T follicular helper cell (primary cell): ENCODE results near the gene ARMCX6.
"Not testable (repeated sequence)": the region's sequence is repeated elsewhere in the genome, so short reads cannot be mapped to it uniquely, and the experiment has no call there.

ENCODE experiments used
- DNase-seq: peaks from one replicate; pipeline ENCODE4 v3.0.0-alpha.2; 2020; ENCODE audit warnings: low read depth
- total RNA-seq, 2 experiments: gene quantifications; one replicate each; lab custom pipeline; 2026; lab: John Stamatoyannopoulos, UW

Gene ARMCX6
- 9.3 to 14.2 reads per million in 2 experiments for total RNA-seq

DNA sequence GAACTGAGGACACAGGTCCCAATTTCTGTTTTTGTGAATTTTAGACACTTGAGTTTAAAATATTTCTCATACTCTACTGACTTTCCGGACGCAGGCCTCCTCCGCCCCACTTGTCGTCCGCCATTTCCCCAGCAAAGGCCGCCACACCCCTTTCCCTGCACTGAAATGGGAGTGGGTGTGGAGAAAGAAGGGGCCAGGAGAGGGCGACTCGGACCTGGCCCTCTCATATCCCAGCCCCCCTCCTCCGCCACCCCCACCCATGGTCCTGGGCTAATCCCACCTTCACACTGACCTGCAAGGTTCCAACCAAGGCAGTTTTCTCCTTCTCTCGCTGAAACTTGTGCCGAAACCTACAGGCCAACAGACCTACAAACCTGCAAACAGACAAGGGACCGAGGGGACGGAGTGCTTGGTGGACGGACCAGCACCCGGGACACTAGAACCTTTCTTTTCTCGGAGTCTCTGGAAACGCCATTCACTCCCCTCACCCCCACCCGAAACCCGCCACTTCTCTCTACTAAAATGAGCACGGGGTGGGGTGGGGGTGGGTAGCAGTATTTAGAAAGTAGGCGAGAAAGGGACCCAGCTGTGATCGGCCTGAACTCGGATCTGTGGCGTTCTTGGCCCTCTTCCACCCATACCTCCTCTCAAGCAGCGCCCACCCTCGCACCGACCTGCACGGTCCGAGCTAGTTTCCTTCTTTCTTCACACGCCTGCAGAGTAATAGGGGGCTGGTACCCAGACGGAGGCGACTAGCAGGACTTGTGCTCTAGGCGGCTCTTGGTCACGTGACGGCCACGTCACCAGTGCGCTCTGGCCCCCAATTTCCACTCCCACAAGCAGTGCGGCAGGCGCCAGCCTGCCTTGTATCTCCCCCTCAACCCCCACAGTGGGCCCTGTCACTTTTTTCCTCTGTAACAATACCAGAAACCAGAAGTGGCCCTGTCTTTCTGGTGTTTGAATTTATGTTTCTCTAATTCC lies at the start of gene ARMCX6:
ARMCX6 (minus strand) TSS at position 790 of the 981 bp plus-strand sequence. CDS start 1,380 bp downstream, outside the sequence.
- peak; percentile 63 for DNase-seq

DNA sequence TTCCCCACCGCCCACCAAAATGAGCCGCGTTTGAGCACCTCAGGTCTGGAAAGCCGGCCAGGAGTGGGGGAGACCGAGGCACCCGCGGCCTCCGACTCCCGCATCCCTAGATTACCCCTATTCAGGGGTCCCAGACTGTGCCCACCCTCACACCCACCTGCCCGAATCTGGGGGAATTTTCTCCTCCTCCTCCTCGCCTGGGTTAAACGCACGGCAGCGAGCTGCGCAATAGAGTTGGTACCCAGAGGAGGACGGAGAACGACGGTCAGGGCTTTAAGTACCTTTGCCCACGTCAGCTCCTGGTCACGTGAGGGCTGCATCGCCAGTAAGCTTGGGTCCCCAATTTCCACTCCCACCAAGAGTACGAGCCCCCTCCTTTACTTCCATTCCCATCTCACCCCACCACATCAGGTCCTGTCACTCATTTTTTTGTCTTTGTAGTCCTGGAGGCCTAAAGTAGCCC lies 41.8 kb upstream of the ARMCX6 start, which contains the start of gene ARMCX2:
ARMCX2 (minus strand) TSS at position 250 of the 463 bp plus-strand sequence. CDS start 2,262 bp downstream, outside the sequence.
- DNase-seq: no peak

DNA sequence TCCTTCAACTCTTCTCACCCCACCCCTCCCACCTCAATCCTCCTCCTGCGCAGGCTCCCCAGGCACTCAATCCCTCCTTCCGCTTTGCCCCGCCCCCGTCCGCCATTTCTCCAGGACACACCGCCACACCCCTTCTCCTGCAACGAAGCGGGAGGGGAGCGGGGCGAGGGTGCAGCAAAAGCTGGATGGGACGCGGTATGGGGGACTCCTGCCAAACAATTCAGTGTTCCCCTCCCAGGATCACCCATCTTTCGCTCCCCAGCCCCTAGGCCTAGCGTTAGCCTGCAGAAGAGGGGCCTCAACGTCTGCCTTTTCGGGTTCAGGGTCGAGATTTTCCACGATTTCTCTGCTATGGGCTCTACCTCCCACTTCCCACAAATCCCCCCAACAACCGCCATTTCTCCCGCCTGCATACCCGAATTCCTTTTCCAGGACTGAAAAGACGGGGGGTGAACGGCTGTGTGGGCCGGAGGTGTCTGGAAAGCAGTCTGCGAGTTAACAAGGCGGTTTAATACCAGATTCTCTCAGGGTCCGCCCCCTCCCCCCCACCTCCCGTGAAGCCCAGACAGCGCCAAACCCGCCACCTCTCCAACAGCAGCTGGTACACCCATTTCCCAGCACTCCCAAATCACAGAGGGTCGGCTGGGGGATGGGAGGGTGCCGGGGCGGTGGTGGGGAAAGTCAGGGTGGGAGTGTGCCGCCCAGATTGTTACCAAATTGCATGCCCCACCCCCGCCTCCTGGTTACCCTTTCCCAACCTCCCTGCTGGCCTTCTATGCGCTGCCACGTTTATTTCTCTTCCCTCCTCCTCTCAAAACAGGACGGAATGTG lies 41.1 kb upstream of the ARMCX6 start:
- peak; percentile 44 for DNase-seq

DNA sequence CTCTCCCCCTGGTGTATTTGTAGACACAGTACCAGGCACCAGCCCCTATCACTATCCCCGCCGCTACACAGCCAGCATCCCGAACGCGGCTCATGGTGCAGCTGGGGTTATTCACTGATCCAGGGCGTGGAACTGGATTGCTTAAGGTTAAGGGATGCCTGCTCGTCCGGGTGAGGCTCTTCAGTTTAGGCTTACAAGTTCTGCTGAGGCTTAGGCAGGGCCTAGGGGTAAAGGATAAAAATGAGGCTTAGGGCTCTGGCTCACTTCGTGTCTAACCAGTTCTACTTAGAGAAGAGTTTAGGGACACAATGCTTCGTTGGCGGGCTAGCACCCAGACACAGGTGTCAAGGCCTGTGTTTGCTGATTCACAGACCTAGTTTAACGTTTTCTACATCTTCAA lies 39.7 kb upstream of the ARMCX6 start:
- DNase-seq: no peak

DNA sequence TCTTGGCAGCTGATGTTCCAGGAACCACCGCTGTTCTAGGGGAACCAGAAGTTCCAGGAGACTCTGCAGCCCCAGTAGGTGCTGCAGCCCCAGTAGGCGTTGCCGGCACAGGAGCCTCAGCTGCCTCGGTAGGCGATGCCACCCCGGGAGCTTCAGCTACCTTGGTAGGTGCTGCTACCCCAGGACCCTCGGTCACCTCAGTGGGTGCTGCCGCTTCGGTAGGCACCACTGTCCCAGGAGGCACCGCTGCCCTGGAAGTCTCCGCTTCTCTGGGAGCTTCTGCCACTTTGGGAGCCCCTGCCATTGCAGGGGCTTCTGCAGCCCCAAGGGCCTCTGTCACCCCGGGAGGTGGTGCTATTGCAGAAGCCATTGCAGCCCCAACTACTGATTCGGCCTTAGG lies 39.0 kb upstream of the ARMCX6 start:
- DNase-seq: no peak

DNA sequence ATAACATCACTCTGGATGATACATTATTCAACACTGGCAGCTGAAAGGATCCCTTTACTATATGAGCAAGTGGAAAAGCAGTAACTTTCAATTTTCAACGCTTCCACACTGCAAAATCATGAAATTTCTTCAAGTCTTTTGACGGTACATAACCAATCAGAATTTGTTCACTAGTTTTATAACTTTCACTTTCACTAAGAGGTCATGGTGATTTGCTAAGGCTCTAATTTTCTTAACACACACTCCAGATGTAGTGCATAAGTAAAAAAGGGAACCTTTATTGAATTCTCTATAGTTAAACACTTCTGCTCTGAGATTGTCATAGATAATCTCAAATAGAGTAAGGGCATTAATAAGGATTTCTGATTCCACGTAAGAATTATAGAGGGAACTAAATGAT lies 37.7 kb upstream of the ARMCX6 start:
- no peak for DNase-seq

DNA sequence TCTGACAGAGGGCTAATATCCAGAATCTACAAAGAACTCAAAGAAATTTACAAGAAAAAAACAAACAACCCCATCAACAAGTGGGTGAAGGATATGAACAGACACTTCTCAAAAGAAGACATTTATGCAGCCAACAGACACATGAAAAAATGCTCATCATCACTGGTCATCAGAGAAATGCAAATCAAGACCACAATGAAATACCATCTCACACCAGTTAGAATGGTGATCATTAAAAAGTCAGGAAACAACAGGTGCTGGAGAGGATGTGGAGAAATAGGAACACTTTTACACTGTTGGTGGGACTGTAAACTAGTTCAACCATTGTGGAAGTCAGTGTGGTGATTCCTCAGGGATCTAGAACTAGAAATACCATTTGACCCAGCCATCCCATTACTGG lies 29.9 kb upstream of the ARMCX6 start:
- DNase-seq: not testable (repeated sequence)

DNA sequence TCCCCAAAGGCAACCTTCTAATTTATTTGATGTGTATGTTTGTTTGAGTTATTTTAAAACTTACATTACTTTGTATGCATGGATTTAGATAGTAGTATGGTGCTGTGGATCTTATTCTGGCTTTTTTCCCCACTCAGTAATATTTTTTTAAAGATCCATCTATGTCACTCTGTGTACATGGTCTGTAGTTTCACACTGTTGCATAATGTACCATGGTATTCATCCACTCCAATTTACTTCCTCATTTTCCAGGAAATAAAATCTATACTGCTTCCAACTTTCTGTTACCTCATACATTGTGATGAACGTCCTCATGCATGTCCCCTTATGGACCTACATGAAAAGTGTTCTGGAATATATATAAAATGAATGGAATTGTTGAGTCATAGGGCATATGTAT lies 24.3 kb upstream of the ARMCX6 start:
- DNase-seq: no peak

DNA sequence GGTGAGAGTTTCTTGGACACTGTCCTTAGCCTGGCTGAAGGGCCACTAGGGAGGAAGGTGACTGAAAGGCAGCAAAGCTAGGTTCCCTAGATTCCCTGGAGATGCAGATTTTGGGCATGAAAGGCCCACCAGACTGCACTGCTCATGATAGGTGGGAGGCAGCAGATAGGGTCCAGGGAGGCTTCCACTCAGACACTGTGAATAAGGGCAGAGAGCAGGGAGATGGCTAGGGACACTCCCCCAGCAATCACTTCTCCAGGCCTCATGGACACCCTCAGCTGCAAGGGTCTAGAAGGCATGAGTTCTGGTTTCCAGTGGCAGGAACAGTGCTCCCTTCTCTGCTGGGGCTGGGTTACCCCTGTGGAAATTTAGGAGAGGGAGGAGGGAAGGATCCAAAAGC lies 21.8 kb upstream of the ARMCX6 start:
- no peak for DNase-seq

DNA sequence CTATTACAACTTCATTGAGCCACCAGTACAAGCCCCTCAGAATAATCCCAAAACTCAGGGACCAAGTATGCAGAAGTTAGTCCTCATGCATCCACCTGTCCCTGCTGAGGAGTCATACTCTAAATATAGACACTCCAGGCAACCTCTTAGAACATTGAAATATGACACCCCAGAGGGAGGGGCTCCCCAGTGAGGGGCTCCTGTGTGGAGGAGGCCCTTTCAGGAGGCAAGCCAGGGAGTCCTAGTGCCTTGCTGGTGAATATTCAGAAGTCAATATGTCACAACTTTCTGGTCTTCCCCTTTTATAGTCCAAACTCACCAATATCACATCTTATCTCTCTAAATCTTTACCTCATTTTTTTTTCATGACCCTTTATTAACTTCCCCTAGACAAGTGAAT lies 1.6 kb upstream of the ARMCX6 start:
- DNase-seq: no peak

DNA sequence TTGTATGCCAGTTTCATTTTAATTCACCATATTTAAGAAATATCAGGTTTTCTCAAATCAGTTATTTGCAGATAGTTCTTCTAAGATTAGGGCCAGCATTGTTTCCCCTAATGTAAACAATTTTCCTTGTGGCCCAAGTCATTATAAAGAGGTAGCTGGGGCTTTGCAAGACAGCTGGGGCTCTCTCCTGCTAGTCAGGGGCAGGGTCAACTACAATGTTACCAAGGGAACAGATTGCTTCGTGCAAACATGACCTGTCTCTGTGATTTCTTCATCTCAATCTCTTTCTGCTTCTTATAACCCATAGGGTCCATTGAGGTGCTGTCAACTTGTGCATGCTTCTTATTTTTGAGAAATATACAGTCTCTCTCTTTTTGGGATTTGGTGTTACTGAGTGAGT lies 12.1 kb downstream of the ARMCX6 start:
- no peak for DNase-seq

DNA sequence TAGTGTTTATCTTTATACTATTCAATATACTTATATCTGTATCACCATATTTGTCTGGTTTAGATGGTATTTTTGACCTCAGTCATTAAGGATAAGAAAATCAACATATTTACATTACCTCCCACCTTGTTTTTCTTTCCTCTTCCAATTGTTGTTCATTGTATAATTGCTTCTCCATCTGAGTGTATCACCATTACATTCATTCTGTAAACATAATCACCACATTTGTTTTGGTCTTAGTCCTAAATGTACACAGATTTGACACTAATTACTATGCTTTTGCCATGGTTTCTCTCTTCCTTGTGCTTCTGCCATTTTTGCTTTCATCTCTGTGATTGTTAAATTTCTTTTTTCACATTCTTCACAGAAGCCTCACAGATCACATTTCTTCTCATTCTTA lies 12.7 kb downstream of the ARMCX6 start:
- DNase-seq: no peak

DNA sequence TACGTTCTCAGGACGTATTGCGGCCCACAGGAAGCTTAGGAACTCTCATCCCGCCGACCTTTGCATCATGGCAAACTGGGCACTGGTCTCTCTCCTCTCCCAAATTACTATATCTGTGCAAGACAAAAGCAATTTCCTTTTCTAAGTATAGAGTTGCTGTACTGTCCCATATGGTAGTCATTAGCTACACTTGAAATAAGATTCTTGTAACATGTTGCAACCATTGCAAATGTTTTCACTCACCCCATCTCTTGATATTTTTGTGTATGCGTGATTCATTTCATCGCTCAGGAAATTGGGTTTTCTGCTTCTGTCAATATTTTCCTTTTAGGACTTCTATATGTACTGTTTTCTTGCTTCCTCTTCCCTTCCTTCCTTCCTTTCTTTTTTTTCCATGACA lies 15.7 kb downstream of the ARMCX6 start:
- DNase-seq: no peak

DNA sequence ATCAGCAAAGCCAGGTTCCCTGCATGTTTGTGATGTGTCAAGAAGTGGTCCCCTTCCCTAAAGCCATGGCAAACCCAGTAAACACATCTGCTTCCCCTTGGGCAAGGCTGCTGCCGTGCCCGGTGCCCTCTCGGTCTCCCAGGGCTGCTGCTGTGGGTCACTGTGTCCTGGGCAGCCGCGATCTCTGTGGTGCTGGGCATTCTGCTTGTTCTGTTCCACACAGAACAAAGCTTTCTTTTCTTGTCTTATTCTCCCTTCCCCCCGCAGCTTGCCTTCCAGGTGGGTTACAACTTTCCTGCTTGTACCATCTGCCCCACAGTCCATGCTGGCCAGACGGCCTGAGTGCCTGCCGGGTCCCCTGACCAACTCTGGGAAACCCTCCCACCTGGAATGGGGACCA lies 18.2 kb downstream of the ARMCX6 start:
- not testable (repeated sequence) for DNase-seq

DNA sequence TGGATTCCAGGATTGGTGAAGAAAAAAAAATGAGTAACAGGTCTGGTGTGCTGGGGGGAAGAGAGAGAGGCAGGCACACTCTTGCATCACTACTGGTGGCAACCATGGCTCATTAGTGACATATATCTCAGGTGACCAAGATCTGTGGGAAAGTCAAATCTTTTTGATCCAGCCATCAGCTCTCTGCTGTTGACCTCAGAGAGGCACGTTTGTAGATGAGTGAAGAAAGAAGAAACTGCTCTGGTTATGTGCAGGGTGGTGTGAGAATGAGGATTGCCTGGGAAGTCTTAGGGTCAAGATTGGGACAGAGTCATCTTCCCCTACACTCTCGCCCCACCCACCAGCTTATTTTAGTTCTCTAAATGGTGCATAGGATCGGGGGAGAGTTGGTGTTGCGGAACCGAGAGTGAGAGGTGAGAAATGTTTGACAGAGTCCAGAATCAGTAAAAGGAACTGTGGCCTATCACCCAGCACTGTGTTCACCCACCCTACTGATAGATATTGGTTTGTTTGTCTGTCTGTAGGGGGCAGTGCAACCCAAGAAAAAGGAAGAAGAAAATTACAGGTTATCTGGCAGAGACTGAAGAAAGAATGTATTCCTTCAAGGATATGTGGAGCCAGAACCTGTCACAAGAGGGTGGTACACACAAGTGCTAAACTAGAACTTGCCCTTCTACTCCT lies 21.9 kb downstream of the ARMCX6 start:
- DNase-seq: peak; percentile 28
